ENCODE data around the gene MACROD2. TPM values are rescaled to one million over a fixed set of nuclear protein-coding genes. Genes with fewer than 3 reads are reported as not detected.

Gene MACROD2
- total RNA-seq, 1 donor from 2014 or later, result 2.4 TPM

- Histone ChIP-seq H3K9me3 (ENCODE audit: insufficient read depth, low read depth, low read length) (no peaks in the 10 kb centered on the region), H3K4me3 (ENCODE audit: insufficient read depth, low read depth, low read length) (no peak overlapping the region), H3K27me3 (ENCODE audit: insufficient read depth, low read length) (no peaks in the 10 kb centered on the region), H3K4me1 (ENCODE audit: insufficient read depth, low read length) (no peaks in the 10 kb centered on the region), H3K27ac (ENCODE audit: low read depth, low read length) (no peak overlapping the region), H3K36me3 (ENCODE audit: insufficient read depth, low read length) (no peaks in the 10 kb centered on the region), H3K9ac (ENCODE audit: low read length) (no peak overlapping the region), H3K4me2 (ENCODE audit: low read length) (no peak overlapping the region), H2AFZ (ENCODE audit: low read depth, low read length) (no peak overlapping the region), H4K20me1 (ENCODE audit: insufficient read depth, low read length) (no peaks in the 10 kb centered on the region), H3K79me2 (ENCODE audit: insufficient read depth, low read length) (no peaks in the 10 kb centered on the region)
- Mint-ChIP-seq H3K36me3 (ENCODE audit: low read depth, unreplicated experiment) (no peaks in the 10 kb centered on the region), H3K9me3 (ENCODE audit: unreplicated experiment) (peaks cover 2% of the 10 kb centered on the region), H3K27ac (ENCODE audit: unreplicated experiment) (no peak overlapping the region), H3K4me3 (ENCODE audit: unreplicated experiment) (no peak overlapping the region), H3K27me3 (ENCODE audit: low read depth, unreplicated experiment) (no peaks in the 10 kb centered on the region), H3K4me1 (ENCODE audit: low read depth, unreplicated experiment) (no peaks in the 10 kb centered on the region)
- no peak for FAIRE-seq
- DNase-seq (ENCODE audit: low read depth), result no peak
- TF ChIP-seq EZH2 (IDR thresholded peaks at IDR 0.05; ENCODE audit: insufficient read depth, low read length) (no peak), CTCF (IDR thresholded peaks at IDR 0.05; ENCODE audit: insufficient read depth, low read depth, low read length) (no peak)
Measured at GRCh38 chr20:15802020-15802419, 1806.7 kb downstream of the MACROD2 start.

- FAIRE-seq, result no peak
- TF ChIP-seq EZH2 (IDR thresholded peaks at IDR 0.05; ENCODE audit: insufficient read depth, low read length), result no peak
- no peak for TF ChIP-seq CTCF (IDR thresholded peaks at IDR 0.05; ENCODE audit: insufficient read depth, low read depth, low read length)
Measured at GRCh38 chr20:15805154-15805553, 1809.8 kb downstream of the MACROD2 start.

GRCh38 chr20:15806105-15806504 lies 1810.8 kb downstream of the MACROD2 start:
- Histone ChIP-seq H3K27ac (ENCODE audit: low read depth, low read length) (no peak overlapping the region), H3K4me3 (ENCODE audit: insufficient read depth, low read depth, low read length) (no peak overlapping the region), H3K9ac (ENCODE audit: low read length) (no peak overlapping the region), H3K27me3 (ENCODE audit: insufficient read depth, low read length) (no peaks in the 10 kb centered on the region), H3K4me2 (ENCODE audit: low read length) (no peak overlapping the region), H3K9me3 (ENCODE audit: insufficient read depth, low read depth, low read length) (no peaks in the 10 kb centered on the region), H3K36me3 (ENCODE audit: insufficient read depth, low read length) (no peaks in the 10 kb centered on the region), H3K79me2 (ENCODE audit: insufficient read depth, low read length) (no peaks in the 10 kb centered on the region), H3K4me1 (ENCODE audit: insufficient read depth, low read length) (no peaks in the 10 kb centered on the region), H4K20me1 (ENCODE audit: insufficient read depth, low read length) (no peaks in the 10 kb centered on the region), H2AFZ (ENCODE audit: low read depth, low read length) (no peak overlapping the region)
- Mint-ChIP-seq H3K9me3 (ENCODE audit: unreplicated experiment) (peaks cover 2% of the 10 kb centered on the region), H3K4me1 (ENCODE audit: low read depth, unreplicated experiment) (no peaks in the 10 kb centered on the region), H3K27ac (ENCODE audit: unreplicated experiment) (no peak overlapping the region), H3K4me3 (ENCODE audit: unreplicated experiment) (no peak overlapping the region), H3K36me3 (ENCODE audit: low read depth, unreplicated experiment) (no peaks in the 10 kb centered on the region), H3K27me3 (ENCODE audit: low read depth, unreplicated experiment) (no peaks in the 10 kb centered on the region)
- DNase-seq (ENCODE audit: low read depth), result no peak
- TF ChIP-seq CTCF (IDR thresholded peaks at IDR 0.05; ENCODE audit: insufficient read depth, low read depth, low read length), result no peak
- no peak for TF ChIP-seq EZH2 (IDR thresholded peaks at IDR 0.05; ENCODE audit: insufficient read depth, low read length)
- no peak for FAIRE-seq

More at GRCh38 chr20:15805154-15805553, 1809.8 kb downstream of the MACROD2 start:
- H3K27me3 ChIP-seq (ENCODE audit: insufficient read depth, low read length), result no peaks in the 10 kb centered on the region
- H4K20me1 ChIP-seq (ENCODE audit: insufficient read depth, low read length), result no peaks in the 10 kb centered on the region
- H3K9me3 Mint-ChIP-seq (ENCODE audit: unreplicated experiment), result peaks cover 2% of the 10 kb centered on the region
- H3K36me3 ChIP-seq (ENCODE audit: insufficient read depth, low read length), result no peaks in the 10 kb centered on the region
- H3K27ac Mint-ChIP-seq (ENCODE audit: unreplicated experiment), result no peak overlapping the region
- no peaks in the 10 kb centered on the region for H3K9me3 ChIP-seq (ENCODE audit: insufficient read depth, low read depth, low read length)
- H3K36me3 Mint-ChIP-seq (ENCODE audit: low read depth, unreplicated experiment), result no peaks in the 10 kb centered on the region
- no peak overlapping the region for H3K4me2 ChIP-seq (ENCODE audit: low read length)
- no peak for DNase-seq (ENCODE audit: low read depth)
- H3K4me1 ChIP-seq (ENCODE audit: insufficient read depth, low read length), result no peaks in the 10 kb centered on the region
- no peak overlapping the region for H2AFZ ChIP-seq (ENCODE audit: low read depth, low read length)
- H3K79me2 ChIP-seq (ENCODE audit: insufficient read depth, low read length), result no peaks in the 10 kb centered on the region
- H3K27me3 Mint-ChIP-seq (ENCODE audit: low read depth, unreplicated experiment), result no peaks in the 10 kb centered on the region
- H3K4me3 Mint-ChIP-seq (ENCODE audit: unreplicated experiment), result no peak overlapping the region
- H3K9ac ChIP-seq (ENCODE audit: low read length), result no peak overlapping the region
- no peaks in the 10 kb centered on the region for H3K4me1 Mint-ChIP-seq (ENCODE audit: low read depth, unreplicated experiment)
- no peak overlapping the region for H3K27ac ChIP-seq (ENCODE audit: low read depth, low read length)
- no peak overlapping the region for H3K4me3 ChIP-seq (ENCODE audit: insufficient read depth, low read depth, low read length)
